HG03457 (cell line): ENCODE measurements around the gene OR2B6.
"Not testable (repeated sequence)": the region's sequence is repeated elsewhere in the genome, so short reads cannot be mapped to it uniquely, and the experiment has no call there.

Source experiments
- ATAC-seq: cut with Tn5 transposase; IDR thresholded peaks from one replicate; pipeline ENCODE4 v1.9.1; 2021; ENCODE audit warnings: moderate number of reproducible peaks; ENCODE audit not compliant: unreplicated experiment

Gene OR2B6

DNA sequence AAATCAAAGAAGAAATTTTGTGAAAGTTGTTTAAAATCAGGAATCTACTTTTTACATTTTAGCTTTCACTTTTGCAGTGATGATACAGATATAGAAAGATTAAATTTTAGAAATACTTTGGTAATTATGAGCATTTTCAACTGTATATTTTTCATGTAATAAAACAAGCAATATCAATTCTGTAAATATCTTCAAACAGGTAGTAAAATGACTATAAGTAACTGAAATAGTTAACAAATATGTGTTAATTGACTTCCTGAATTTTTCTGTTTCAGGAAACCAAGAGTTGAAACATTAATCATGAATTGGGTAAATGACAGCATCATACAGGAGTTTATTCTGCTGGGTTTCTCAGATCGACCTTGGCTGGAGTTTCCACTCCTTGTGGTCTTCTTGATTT, at the start of gene OR2B6:
TSS of gene OR2B6 (plus strand) at position 301 of the 400 bp plus-strand sequence. CDS start at position 301, 0 bp downstream.
- no peak for ATAC-seq

DNA sequence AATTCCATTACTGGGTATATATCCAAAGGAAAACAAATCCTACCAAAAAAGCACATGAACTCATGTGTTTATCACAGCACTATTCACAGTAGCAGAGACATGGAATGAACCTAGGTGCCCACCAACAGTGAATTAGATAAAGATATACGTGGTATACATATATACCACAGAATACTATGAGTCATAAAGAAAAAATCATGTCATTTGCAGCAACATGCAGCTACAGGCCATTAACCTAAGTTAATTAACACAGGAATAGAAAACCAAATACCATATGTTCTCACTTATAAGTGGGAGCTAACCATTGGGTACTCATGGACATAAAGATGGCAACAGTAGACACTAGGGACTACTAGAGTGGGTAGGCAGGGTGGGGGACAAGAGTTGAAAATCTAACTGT, 49.0 kb upstream of the OR2B6 start:
- ATAC-seq: no peak

DNA sequence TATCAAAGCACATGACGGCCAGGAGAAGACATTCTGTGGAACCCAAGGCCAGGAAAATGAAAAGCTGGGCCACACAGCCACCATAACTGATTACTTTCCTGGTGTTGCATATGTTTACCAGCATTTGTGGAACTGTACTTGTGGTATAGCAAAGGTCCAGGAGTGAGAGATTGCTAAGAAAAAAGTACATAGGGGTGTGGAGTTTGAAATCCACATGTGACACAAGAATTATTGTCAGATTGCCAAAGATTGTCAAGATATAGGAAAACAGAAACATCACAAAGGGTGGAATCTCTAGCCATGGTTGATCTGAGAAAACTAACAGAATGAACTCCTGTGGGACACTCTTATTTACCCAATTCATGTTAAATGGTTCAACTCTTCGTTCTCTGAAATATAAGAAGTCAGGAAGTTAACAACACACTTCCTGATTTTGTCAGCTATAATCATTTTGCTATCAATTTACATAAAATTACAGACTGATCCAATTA, 45.0 kb upstream of the OR2B6 start, which contains the start of gene OR2B2:
TSS of gene OR2B2 (minus strand) at position 441 of the 491 bp plus-strand sequence. CDS start at position 364, 77 bp downstream.
- ATAC-seq: no peak

DNA sequence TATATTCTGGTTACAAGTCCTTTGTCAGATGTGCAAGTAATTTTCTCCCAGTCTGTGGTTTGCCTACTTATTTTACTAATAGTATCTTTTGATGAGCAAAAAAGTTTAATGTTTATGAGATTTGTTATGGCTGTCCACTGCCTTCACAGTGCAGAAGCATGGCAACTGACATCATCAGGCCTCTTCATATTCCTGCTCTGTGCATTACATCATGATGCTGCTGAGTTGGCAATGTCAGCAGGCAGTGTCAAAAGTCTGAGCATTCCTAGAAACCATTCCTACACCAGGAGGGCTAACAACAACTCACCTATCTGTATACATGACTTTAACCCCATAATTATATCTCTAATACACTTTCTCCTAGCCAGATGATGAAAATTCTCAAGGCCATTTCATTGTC, 34.1 kb upstream of the OR2B6 start:
- ATAC-seq: no peak

DNA sequence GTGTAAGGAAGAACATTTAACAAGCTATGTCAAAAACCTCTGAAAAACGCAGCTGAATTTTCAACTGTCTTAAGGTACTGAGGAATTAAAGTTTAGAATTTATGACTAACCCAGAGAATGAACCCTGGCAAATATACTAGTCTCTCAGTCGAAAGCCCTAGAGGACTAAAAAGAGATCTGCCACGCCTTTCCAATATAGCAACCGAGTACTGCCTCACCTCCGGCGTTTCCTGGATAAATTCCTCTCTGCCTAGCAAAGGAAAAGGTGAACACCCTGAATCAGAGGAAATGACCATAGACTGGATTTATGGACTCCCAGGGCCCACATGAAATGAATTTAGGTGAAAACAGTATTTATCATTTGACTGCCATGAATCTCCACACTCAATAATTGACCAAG, 32.9 kb upstream of the OR2B6 start:
- no peak for ATAC-seq

DNA sequence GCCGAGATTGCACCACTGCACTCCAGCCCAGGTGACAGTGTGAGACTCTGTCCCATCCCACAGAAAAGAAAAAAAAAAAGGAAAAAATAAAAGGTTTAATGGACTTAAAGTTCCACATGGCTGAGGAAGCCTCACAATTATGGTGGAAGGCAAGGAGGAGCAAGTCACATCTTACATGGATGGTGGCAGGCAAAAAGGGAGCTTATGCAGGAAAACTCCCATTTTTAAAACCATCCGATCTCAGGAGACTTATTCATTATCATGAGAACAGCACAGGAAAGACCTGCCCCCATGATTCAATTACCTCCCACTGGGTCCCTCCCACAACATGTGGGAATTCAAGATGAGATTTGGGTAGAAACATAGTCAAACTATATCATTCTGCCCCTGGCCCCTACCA, 29.0 kb upstream of the OR2B6 start:
- ATAC-seq: not testable (repeated sequence)

DNA sequence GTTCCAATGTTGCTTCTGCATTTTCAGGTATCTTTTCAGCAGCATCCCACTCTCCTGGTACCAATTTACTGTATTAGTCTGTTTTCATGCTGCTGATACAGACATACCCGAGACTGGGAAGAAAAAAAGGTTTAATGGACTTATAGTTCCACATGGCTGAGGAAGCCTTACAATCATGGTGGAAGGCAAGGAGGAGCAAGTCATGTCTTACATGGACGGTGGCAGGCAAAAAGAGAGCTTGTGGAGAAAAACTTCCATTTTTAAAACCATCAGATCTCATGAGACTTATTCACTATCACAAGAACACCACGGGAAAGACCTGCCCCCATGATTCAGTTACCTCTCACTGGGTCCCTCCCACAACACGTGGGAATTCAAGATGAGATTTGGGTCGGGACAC, 27.1 kb upstream of the OR2B6 start:
- ATAC-seq: not testable (repeated sequence)

DNA sequence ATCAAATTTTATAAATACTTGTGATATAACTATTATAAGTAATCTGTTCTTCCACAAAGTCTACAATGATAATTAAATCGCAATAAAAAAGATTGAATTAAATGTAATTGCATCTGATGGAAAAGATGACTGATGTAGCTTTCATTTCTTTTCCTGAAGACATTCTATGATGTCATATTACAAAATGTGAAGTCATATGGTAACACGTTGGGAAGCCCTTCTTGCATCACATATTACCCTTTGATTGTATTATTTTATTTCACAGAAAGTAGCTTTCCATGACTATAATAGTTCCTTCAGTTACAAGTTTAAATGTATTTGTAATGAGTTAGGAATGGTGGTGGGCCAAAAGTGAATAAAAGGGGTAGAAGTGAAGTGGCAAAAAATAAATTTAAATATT, 25.8 kb upstream of the OR2B6 start:
- no peak for ATAC-seq

DNA sequence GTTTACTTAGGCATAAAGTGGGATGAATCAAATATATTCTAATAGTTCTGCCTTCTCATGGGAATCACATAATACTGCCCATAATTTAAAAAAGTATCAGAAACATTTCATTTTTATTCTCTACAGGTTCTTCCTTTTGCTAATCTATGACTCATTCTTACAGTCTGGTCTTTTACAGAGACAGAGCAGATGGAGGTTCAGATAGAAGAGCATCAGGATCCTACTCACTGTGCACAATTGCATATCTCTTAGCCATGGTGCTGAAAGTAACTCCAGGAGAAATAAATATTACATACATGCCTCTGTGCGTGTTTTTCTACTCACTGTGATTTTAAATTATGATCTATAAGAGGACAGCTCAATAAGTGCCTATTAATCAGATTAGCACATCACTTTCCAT, 16.3 kb upstream of the OR2B6 start:
- no peak for ATAC-seq

DNA sequence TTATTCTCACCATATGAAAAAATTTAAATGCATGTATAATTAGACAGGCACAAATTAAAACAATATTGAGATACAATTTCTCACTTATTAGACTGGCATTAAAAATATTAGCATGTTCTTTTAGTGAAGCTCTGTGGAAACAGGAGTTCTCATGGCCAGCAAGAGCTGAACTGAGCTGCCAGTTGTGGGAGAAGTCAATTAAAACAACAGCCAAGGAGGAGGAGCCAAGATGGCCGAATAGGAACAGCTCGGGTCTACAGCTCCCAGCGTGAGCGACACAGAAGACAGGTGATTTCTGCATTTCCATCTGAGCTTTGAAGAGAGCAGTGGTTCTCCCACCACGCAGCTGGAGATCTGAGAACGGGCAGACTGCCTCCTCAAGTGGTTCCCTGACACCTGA, 14.0 kb upstream of the OR2B6 start:
- not testable (repeated sequence) for ATAC-seq

DNA sequence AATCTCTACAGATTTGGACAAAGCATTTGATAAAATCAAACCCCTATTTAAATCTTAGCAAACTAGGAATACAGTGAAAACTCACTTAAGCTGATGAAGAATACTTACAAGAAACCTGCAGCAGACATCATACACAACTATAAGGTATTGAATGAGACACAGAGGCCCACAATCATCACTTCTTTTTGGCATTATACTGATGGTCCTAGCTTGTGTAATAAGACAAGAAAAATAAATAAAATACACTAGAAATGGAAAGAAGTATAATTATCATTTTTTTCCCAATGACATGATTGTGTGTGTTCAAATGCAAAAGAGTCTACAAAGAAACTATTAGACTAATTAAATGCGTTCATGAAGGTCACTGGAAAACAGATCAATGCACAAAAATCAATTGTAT, 8.8 kb upstream of the OR2B6 start:
- ATAC-seq: no peak

DNA sequence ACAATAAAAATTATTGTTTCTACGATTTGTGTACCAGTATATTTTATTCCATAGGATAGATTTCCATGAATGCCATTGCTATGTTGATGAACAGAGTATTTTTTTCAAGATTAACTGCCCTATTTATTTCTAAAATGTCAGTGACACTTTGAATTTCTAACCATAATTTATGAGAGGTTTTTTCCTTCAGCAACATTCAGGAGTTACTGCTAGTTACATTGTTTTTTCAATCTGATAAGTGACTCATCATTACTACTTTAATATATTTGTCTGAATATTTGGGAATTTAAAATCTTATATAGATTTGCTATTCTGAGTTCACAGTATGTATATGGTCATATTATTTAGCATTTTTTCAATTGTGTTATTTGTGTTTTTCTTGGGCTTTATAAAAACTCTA, 6.0 kb upstream of the OR2B6 start:
- ATAC-seq: no peak

DNA sequence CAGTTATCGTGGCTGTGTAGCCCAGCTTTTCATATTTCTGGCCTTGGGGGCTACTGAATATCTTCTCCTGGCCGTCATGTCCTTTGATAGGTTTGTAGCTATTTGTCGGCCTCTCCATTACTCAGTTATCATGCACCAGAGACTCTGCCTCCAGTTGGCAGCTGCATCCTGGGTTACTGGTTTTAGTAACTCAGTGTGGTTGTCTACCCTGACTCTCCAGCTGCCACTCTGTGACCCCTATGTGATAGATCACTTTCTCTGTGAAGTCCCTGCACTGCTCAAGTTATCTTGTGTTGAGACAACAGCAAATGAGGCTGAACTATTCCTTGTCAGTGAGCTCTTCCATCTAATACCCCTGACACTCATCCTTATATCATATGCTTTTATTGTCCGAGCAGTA, 475 bp downstream of the OR2B6 start:
- no peak for ATAC-seq

DNA sequence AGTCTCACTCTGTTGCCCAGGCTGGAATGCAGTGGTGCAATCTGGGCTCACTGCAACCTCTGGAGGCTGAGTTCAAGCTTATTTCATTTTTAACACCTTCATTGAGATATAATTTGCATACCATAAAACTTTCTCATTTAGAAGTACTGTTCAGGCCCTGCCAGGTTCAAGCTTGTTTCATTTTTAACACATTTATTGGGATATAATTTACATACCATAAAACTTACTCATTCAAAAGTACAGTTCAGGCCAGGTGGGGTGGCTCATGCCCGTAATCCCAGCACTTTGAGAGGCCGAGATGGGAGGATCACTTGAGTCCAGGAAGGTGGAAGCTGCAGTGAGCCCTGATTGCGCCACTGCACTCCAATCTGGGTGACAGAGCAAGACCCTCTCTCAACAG, 5.5 kb downstream of the OR2B6 start:
- no peak for ATAC-seq

DNA sequence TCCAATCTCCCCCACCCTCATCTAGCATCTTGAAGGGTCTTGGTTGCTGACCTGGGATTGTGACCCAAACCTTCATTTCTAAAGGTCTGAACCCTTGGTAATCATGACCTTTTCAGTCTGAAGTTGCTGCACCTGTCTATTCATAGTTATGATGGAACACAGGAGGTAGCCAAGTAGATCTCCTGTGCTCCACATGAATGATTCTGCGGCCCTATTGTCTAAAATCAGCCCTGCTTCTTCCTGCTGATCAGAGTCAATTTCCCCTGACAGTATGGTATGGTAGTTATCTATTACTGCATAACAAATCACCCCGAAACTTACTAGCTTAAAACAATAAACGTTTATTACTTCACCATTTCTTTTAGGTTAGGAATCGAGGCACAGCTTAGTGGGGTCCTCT, 9.0 kb downstream of the OR2B6 start:
- no peak for ATAC-seq

DNA sequence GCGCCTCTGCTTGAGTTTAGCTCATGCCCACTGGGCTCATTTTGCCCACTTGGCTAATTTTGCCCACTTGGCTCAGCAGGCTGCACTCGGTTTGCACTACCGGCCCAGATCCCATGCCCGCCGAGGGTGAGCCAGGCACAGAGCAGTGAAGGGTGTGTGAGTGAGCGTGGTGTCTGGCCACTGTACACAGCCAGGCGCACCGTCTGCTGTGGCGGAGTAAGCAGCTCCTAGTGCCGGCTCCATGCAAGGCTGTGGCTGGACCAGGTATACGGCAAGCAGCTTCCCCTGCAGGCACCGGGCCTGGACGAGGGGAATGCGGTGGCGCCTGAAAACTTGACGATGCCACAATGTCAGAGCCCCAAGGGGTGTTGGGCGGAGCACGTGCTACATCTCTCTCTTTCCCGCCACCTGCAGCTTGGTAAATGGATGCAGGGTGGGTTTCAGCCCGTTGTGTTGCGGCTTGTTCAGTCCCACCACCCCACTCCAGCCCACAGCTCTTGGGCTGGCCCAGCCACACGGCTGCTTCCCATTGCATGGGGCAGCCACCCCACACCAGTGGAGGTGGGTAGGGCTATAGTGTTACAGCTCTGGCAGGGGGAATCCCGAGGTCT, 9.9 kb downstream of the OR2B6 start:
- ATAC-seq: no peak

DNA sequence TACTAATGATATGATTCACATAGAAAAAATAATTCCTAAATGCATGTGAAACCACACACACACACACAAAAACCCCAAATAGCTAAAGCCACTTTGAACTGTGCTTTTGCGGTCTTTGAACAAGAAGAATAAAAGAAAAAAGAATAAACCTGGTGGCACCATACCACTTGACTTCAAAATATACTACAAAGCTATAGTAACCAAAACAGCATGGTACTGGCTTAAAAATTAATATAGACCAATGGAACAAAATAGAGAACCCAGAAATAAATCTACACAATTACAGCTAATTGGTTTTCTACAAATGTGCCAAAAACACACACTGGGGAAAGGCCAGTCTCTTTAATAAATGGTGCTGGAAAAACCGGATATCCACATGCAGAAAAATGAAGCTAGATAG, 13.4 kb downstream of the OR2B6 start:
- ATAC-seq: no peak

DNA sequence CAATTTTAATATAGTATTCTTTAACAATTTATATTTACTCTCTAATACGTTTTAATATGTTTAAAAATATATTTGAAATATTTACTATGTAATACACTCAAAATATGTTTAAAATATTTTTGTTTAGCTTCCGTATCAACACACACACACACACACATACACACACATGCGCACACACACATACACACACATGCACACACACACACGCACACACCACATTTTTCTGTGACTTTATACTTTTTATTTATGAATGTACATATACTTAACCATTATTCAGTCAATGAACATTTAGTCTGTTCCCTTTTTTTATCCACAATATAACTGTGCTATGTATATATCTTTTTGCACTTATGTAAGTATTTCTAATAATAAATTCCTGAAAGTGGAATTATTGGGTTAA, 15.7 kb downstream of the OR2B6 start:
- ATAC-seq: no peak

DNA sequence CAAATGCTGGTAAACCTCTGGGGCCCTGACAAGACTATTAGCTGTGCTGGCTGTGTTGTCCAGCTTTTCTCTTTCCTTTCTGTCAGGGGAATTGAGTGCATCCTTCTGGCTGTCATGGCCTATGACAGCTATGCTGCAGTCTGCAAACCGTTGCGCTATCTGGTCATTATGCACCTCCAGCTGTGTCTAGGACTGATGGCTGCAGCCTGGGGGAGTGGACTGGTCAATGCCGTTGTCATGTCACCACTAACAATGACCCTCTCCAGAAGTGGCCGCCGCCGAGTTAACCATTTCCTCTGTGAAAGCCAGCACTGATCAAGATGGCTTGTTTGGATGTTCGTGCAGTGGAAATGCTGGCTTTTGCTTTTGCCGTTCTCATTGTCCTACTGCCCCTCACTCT, 20.3 kb downstream of the OR2B6 start:
- no peak for ATAC-seq

DNA sequence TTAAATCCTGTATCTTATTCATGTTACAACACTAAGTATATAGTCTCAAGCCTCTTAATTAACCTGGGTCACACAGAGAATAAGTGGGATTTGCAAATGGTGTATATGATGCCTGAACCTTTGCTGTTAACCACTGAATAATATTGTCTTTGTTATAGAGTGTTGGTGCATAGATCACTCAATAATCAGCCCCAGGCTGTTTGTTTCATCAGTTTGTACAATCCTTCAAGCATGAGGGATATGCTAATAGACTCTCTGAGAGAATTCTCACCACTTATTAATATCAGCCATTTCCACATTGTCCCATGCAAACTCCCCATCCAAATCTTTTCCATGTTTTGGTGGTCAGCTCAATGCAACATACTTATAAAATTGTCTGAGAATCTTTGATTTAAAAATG, 21.7 kb downstream of the OR2B6 start:
- no peak for ATAC-seq

DNA sequence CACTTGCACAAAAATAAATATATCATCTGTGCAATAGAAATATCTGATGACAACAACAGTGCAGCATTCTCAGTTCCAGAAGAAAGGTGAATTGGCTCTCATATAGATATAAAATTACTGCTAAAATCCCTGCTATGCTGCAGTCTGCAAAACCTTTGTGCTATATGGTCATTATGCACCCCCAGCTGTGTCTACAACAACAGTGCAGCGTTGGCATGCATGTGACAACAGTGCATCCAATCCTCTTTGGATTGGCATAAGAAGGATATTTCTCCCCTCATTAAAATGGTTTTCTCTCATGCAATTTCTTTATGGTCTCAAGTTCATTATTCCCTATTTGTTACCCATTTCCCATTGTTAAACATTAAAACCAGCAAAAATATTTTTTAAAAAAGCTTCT, 23.1 kb downstream of the OR2B6 start:
- no peak for ATAC-seq

DNA sequence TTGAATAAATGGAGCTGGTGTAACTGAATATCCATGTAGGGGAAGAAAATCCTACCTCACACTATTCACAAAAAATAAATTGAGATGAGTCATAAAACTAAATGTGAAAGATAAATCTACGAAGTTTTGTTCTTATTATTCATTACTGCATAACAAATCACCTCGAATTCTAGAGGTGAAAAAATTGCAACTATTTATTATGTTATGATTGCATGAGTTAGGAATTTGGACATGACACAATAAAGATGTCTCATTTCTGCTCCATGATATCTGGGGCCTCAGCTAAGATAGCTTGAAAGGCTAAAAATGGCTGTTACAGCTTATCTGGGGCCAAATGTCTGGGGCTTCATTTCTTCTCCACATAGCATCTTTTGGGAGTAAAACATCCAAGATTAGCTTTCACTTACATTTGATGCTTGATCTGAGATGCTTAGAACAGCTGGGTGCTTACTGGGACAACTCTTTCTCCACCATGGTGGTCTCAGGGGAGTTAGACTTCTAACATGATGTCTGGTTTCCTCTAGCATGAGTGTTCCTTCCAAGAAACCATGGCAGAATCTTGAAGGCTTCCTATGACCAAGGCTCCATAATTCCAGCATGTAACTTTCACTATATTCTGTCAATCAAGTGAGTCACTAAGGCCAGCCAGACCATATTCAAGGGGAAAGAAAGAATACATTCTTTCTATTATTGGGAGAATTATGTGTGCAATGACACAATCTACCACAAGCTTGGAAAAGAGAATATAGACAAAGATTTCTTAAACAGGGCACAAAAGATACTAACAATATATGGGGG, 30.1 kb downstream of the OR2B6 start:
- ATAC-seq: no peak
